IPS DF 19.7 (cell line): Measurements from ENCODE around the gene TLCD3A.
"Not testable (repeated sequence)": the region's sequence is repeated elsewhere in the genome, so short reads cannot be mapped to it uniquely, and the experiment has no call there.

ENCODE experiments used
- DNase-seq: peaks from one replicate; pipeline ENCODE4 v3.0.0-alpha.2; 2013; ENCODE audit warnings: low read depth, low spot score

The TLCD3A gene

GRCh38 chr17:732067-732901, at the start of gene TLCD3A:
Gene TLCD3A (plus strand): TSS chr17:732596. CDS start chr17:732648, 52 bp downstream.
- no peak for DNase-seq

GRCh38 chr17:683040-683439, 49.4 kb upstream of the TLCD3A start:
- no peak for DNase-seq

DNA sequence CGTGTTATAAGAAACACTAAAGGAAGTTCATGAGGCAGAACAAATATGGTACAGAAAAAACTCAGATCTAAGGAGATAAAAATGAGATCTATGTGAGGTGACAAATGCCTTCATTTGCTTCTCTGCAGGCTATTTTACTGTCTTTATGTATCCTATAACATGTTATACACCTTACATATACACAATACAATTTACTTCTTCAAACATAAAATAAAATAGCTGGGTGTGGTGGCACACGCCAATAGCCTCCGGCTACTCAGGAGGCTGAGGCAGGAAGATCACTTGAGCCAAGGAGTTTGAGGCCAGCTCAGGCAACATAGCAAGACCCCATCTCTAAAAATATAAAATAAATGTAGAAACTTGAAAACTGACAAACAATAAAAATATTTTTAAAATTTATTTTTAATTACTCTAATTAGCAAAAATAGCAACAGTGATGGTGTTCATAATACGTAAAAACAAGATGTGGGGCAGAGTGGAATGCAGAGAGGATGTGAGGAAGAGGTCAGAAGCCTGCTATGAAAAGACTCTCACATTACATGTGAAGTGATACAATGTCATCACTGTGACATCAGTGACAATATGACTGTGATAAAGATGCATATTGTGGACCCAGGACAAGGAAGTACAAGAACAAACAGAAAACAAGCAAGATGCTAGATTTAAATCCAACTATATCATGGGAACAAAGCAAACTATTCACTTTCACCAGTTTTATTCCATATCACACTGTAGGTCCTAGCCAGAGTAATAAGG, 48.7 kb upstream of the TLCD3A start:
- no peak for DNase-seq

GRCh38 chr17:685006-685405, 47.4 kb upstream of the TLCD3A start:
- DNase-seq = no peak

- DNase-seq = no peak
Observed at GRCh38 chr17:688100-688989, 44.1 kb upstream of the TLCD3A start.

DNA sequence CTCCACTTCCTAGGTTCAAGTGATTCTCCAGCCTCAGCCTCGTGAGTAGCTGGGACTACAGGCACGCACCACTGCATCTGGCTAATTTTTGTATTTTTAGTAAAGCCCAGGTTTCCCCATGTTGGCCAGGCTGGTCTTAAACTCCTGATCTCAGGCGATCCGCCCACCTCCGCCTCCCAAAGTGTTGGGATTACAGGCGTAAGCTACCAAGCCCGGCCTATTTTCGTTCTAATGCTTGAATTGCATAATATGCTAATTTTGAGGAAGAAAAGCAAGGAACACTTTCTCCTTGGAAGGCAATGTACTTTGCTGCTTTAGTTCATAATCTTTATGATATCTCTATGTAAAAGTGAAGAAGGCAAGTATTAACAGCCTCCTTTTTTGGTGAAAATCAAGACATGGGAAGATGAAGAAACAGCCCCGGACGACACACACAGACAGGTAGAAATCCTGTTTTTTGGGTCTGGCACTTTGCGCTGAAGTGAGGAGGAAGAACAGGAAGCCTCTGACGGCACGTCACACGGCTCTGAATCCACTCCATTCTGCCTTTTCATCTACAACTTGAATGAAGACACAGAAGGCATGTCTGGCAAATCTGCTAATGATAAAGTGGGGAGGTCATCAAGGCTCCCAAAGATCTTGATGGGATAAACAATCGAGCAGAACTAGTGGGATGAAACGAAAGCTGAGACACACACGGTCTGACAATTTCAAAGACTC, 42.7 kb upstream of the TLCD3A start:
- no peak for DNase-seq

DNA sequence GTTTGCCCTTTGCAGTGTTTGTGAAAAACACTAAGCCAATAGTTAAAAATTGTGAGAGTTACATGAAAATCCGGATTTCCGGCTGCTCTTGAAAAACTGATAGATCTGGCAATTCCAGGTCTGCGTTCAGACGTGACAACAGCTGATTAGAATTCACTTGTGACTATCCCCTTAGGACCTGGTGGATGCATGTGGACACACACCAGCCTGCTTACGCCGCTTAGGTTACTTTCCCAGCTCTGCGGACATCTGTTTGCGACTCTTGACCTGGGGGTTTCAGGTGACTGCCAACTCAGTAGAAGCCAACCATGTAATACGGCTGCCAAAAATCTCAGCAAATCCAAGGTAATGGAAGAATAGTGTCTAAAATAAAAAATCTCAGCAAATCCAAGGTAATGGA, 42.0 kb upstream of the TLCD3A start:
- DNase-seq = no peak

- no peak for DNase-seq
Observed at GRCh38 chr17:691423-691822, 41.0 kb upstream of the TLCD3A start.

DNA sequence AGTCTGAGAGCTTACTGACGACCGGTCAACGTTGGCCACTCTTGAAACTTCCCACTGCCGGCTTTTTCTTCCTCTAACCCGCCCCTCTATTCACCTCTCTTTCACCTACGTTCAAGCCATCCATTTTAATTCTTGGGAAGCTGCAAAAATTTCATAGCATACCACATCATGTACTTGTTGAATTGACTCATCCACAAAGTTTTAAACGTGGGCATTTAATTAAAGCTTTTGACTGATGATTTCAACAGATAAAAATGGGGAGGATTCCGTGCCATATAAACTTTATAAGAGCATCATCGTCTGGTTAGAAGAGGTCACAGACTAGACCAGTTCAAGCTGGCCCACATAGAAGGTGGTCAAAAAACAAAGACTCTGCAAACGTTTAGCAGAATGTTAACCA, 40.3 kb upstream of the TLCD3A start:
- no peak for DNase-seq

DNA sequence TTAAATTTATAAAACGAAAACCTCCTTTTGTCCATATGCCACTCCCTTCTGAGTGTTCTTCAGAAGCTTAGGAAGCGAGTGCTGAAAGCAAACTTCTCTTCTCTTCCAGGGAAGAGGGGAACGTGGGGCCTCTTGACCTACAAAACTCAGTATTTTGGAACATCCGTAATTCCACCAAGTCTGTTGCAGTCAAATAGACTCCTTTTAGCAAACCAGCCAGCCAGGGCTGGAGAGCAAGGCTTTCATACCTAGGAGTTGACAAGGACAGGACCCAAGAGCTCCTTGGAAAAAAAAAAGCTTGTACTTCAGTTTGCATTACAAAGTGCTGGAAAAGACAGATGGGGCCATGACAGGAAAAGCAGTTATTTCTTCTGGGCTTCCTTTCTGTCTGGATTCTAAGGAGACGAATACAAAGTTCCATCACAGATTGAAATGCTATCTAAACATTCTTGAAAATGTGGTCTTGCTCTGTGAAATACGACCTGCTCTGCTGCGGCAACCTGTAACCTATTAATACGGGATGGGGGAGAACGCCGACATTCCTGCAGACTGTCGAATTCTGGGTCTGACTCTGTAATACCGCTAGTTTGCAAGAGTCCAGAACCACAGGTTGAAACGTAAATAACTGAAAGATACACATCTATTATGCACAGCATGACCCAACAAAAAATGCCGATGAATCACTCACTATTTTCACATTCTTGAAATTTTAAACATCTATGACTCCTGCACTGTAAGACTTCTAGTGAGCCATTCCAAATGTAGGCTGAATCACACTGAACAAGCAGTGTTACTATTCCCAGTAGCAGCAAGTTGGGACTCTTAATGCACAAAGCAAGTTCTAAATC, 38.4 kb upstream of the TLCD3A start:
- no peak for DNase-seq

DNA sequence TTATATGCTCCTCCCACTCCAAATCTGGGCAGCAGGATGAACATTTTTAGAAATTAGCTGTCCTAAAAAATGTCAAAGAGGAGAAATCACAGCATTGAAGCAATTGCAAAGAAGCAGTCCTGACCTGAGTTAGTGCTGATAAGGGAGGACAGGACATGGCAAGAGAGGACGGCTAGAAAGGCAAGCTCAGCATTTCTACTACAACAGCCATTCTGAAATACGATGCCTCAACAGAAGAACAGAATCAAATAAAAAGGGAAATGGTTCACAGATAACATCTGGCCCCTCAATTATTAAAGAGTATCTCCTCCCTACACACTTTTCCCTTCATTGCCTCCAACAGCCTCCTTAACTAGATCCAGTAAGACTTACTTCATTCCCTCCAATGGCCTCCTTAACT, 36.0 kb upstream of the TLCD3A start:
- no peak for DNase-seq

- DNase-seq = no peak
Observed at GRCh38 chr17:697682-698081, 34.7 kb upstream of the TLCD3A start.

DNA sequence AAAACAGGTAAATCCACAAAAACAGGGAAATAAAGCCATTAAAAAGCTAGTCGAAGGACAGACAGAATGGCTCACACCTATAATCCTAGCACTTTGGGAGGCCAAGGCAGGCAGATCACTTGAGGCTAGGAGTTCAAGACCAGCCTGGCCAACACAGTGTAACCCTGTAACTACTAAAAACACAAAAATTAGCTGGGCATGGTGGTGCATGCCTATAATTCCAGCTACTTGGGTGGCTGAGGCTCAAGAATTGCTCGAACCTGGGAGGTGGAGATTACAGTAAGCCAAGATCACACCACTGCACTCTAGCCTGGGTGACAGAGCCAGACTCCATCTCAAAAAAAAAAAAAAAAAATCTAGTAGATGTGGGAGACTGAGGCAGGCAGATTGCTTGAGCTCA, 34.3 kb upstream of the TLCD3A start:
- not testable (repeated sequence) for DNase-seq

- DNase-seq = no peak
Observed at GRCh38 chr17:699345-699744, 33.1 kb upstream of the TLCD3A start.

GRCh38 chr17:700504-701094, 31.8 kb upstream of the TLCD3A start:
- DNase-seq = no peak

GRCh38 chr17:703081-703875, 29.1 kb upstream of the TLCD3A start:
- DNase-seq = no peak

- no peak for DNase-seq
Observed at GRCh38 chr17:704111-704864, 28.1 kb upstream of the TLCD3A start.

DNA sequence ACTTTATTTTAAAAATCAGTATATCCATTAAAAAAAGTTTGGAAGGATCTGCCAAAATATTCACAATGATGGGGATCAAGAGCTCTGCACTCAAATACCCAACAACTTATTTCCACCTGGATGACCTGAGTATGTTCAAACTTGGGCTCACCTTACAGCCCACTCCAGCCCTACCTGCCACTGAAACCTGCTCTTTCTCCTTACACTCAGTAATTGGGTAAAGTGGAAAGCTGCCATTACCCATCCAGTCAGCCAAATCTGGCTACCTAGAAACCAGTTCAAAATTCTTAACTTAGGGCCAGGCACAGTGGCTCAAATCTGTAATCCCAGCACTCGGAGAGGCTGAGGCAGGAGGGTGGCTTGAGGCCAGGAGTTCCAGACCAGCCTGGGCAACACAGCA, 27.4 kb upstream of the TLCD3A start:
- DNase-seq = no peak
